Prostate gland (tissue), 2 donors: ENCODE measurements around the gene GPR137C. TPM values are rescaled to one million over a fixed set of nuclear protein-coding genes. Genes with fewer than 3 reads are reported as not detected.

Source experiments
- DNase-seq: peaks from one replicate; pipeline ENCODE4 v3.0.0-alpha.2; 2019; ENCODE audit warnings: low spot score
- H3K27ac ChIP-seq, 2 donors: fragments of 200-600 bp; sonication (generic); 2 replicates each; pipeline ENCODE4 v1.5.1; 2017 to 2019
- H3K27me3 ChIP-seq: fragments of 200-600 bp; sonication (generic); replicated peaks from 2 replicates; pipeline ENCODE4 v1.5.1; 2019; ENCODE audit not compliant: insufficient read depth
- H3K36me3 ChIP-seq, 2 donors: fragments of 200-600 bp; sonication (generic); 1 replicate in 1 of 2; 2 replicates in 1 of 2; pipeline versions ENCODE4 v1.5.1 to v1.8.1; 2017 to 2019
- H3K4me1 ChIP-seq: fragments of 200-600 bp; sonication (generic); replicated peaks from 2 replicates; pipeline ENCODE4 v1.5.1; 2019
- H3K4me3 ChIP-seq, 2 donors: fragments of 200-600 bp; sonication (generic); 2 replicates each; pipeline ENCODE4 v1.5.1; 2017 to 2019
- H3K9me3 ChIP-seq: fragments of 200-600 bp; sonication (generic); 2 replicates; pipeline ENCODE4 v1.5.1; 2017
- CTCF ChIP-seq, 4 experiments: fragments of 200-600 bp in 2 of 4; fragments of 450-650 bp in 2 of 4; sonication (generic) in 2 of 4; IDR thresholded peaks; 1 replicate in 3 of 4; 2 replicates in 1 of 4; pipeline ENCODE4 v1.5.1; 2016 to 2019; ENCODE audit warnings: antibody characterized with exemption in 4 of 4, mild to moderate bottlenecking in 2 of 4, moderate library complexity in 2 of 4
- POLR2A ChIP-seq: fragments of 450-650 bp; IDR thresholded peaks from one replicate; pipeline ENCODE4 v1.6.1; 2016; ENCODE audit warnings: antibody characterized with exemption, mild to moderate bottlenecking
- POLR2AphosphoS5 ChIP-seq: sonication (generic); formaldehyde crosslinking; IDR thresholded peaks from one replicate; pipeline ENCODE4 v1.6.1; 2017; ENCODE audit warnings: antibody characterized with exemption
- WGBS: methylation state at CpG from one replicate; pipeline ENCODE4 v1.1.5; 2018; 5-methylcytosine and 5-hydroxymethylcytosine counted together
- intact Hi-C: fragments of 100-400 bp; cut with DNase I; formaldehyde crosslinking; loops from one replicate; pipeline ENCODE4 v1.14.2; 2022
- total RNA-seq, 2 donors: library from RNA; depleted of rRNA; stranded (reverse); fragments of >200 nt; gene quantifications; one replicate each; pipeline ENCODE4 v1.1.0, GENCODE V29; 2016

GPR137C gene
- total RNA-seq, 2 donors from 2014 or later, result 0.09 to 5.3 TPM

- WGBS, result 98% methylated on average over 3 of the region's 3 CpGs
- intact Hi-C loops, result no loop called here
Observed at GRCh38 chr14:52599974-52600373, 47.3 kb downstream of the GPR137C start.

GRCh38 chr14:52602131-52602530, 49.5 kb downstream of the GPR137C start:
- 100% methylated on average over 1 of the region's 1 CpG for WGBS
- DNase-seq, result no peak
- Histone ChIP-seq H3K36me3 (no peaks in the 10 kb centered on the region), H3K27ac (no peak overlapping the region), H3K27me3 (no peaks in the 10 kb centered on the region), H3K9me3 (no peaks in the 10 kb centered on the region), H3K4me3 (no peak overlapping the region), H3K4me1 (no peaks in the 10 kb centered on the region)
- intact Hi-C loops, result no loop called here
- TF ChIP-seq POLR2A (no peak), CTCF (IDR thresholded peaks at IDR 0.05) (no peak), POLR2AphosphoS5 (no peak)

More at GRCh38 chr14:52599974-52600373, 47.3 kb downstream of the GPR137C start:
- no peak for DNase-seq
- Histone ChIP-seq H3K9me3 (no peaks in the 10 kb centered on the region), H3K27ac (no peak overlapping the region), H3K36me3 (no peaks in the 10 kb centered on the region), H3K27me3 (no peaks in the 10 kb centered on the region), H3K4me3 (no peak overlapping the region), H3K4me1 (no peaks in the 10 kb centered on the region)
- TF ChIP-seq CTCF (IDR thresholded peaks at IDR 0.05) (no peak), POLR2A (no peak), POLR2AphosphoS5 (no peak)

GRCh38 chr14:52607061-52607460, 54.4 kb downstream of the GPR137C start:
- H3K36me3 ChIP-seq, result no peaks in the 10 kb centered on the region
- no peak for DNase-seq
- no peak for TF ChIP-seq POLR2AphosphoS5
- TF ChIP-seq CTCF (IDR thresholded peaks at IDR 0.05), result no peak
- TF ChIP-seq POLR2A, result no peak
- 46% methylated on average over 1 of the region's 1 CpG for WGBS
- H3K27me3 ChIP-seq, result no peaks in the 10 kb centered on the region
- no peak overlapping the region for H3K4me3 ChIP-seq
- H3K4me1 ChIP-seq, result no peaks in the 10 kb centered on the region
- no peak overlapping the region for H3K27ac ChIP-seq
- H3K9me3 ChIP-seq, result no peaks in the 10 kb centered on the region
- intact Hi-C loops, result no loop called here

- Histone ChIP-seq H3K4me1 (no peaks in the 10 kb centered on the region), H3K36me3 (no peaks in the 10 kb centered on the region), H3K4me3 (no peak overlapping the region), H3K27me3 (no peaks in the 10 kb centered on the region), H3K27ac (no peak overlapping the region), H3K9me3 (no peaks in the 10 kb centered on the region)
- intact Hi-C loops, result no loop called here
- TF ChIP-seq POLR2A (no peak), CTCF (IDR thresholded peaks at IDR 0.05) (no peak), POLR2AphosphoS5 (no peak)
- DNase-seq, result no peak
- 95% methylated on average over 5 of the region's 5 CpGs for WGBS
Observed at GRCh38 chr14:52609445-52610044, 56.9 kb downstream of the GPR137C start.

GRCh38 chr14:52610187-52610586, 57.6 kb downstream of the GPR137C start:
- H3K27me3 ChIP-seq, result no peaks in the 10 kb centered on the region
- no peaks in the 10 kb centered on the region for H3K9me3 ChIP-seq
- 97% methylated on average over 2 of the region's 2 CpGs for WGBS
- no peaks in the 10 kb centered on the region for H3K4me1 ChIP-seq
- no peak overlapping the region for H3K4me3 ChIP-seq
- DNase-seq, result no peak
- intact Hi-C loops, result no loop called here
- no peaks in the 10 kb centered on the region for H3K36me3 ChIP-seq
- TF ChIP-seq POLR2A, result no peak
- TF ChIP-seq POLR2AphosphoS5, result no peak
- TF ChIP-seq CTCF (IDR thresholded peaks at IDR 0.05), result no peak
- no peak overlapping the region for H3K27ac ChIP-seq
